GM18873 (cell line): ENCODE data around the gene AGPAT4.

Experiments
- ATAC-seq: cut with Tn5 transposase; IDR thresholded peaks from one replicate; pipeline ENCODE4 v1.9.1; 2021; ENCODE audit warnings: mild to moderate bottlenecking, moderate library complexity, moderate number of reproducible peaks; ENCODE audit not compliant: unreplicated experiment, low FRiP score

Gene AGPAT4

GRCh38 chr6:161091972-161092701 lies 181.7 kb downstream of the AGPAT4 start:
- no peak for ATAC-seq

- no peak for ATAC-seq
Measured at GRCh38 chr6:161091151-161091550, 182.7 kb downstream of the AGPAT4 start.

GRCh38 chr6:161088676-161089328 lies 185.1 kb downstream of the AGPAT4 start:
- no peak for ATAC-seq

GRCh38 chr6:161085246-161085645 lies 188.6 kb downstream of the AGPAT4 start:
- ATAC-seq: no peak

GRCh38 chr6:161082215-161082614 lies 191.6 kb downstream of the AGPAT4 start:
- no peak for ATAC-seq

GRCh38 chr6:161080263-161080970 lies 193.4 kb downstream of the AGPAT4 start:
- ATAC-seq: no peak
